ENCODE measurements around the gene PARD3B.

GRCh38 chr2:205089958-205090357 is 544.7 kb downstream of the PARD3B start:
- no peak for TF ChIP-seq POLR2A (IDR thresholded peaks at IDR 0.05)
- TF ChIP-seq CTCF (IDR thresholded peaks at IDR 0.05): no peak
